HCT116 (cell line): ENCODE measurements around the gene PBLD.

Experiments used
- CBX3 ChIP-seq: IDR thresholded peaks from 2 replicates; pipeline ENCODE4 v1.6.1; 2012; ENCODE audit warnings: low read depth
- POLR2A ChIP-seq: IDR thresholded peaks from 2 replicates; pipeline ENCODE4 v1.7.0; 2011; ENCODE audit warnings: borderline replicate concordance; ENCODE audit not compliant: insufficient read depth, insufficient read length; ENCODE audit errors: extremely low read depth
- POLR2AphosphoS5 ChIP-seq: IDR thresholded peaks from 2 replicates; pipeline ENCODE4 v1.6.1; 2011; ENCODE audit warnings: mild to moderate bottlenecking, low read depth, low read length, moderate library complexity
- TF ChIP-seq, protein P1 (sequence below), 3 experiments: fragments of 200-600 bp in 1 of 3; sonication (generic) in 1 of 3; IDR thresholded peaks in 2 of 3; conservative IDR thresholded peaks in 1 of 3; 2 replicates each; pipeline ENCODE4 v1.5.1; 2012 to 2017; ENCODE audit warnings: low read depth in 2 of 3, low read length in 2 of 3, antibody characterized with exemption in 1 of 3, borderline replicate concordance in 1 of 3, control low read depth in 1 of 3, mild to moderate bottlenecking in 1 of 3, mixed read lengths in 1 of 3, mixed run types in 1 of 3, moderate library complexity in 1 of 3; ENCODE audit not compliant: insufficient read depth in 1 of 3

DNA sequence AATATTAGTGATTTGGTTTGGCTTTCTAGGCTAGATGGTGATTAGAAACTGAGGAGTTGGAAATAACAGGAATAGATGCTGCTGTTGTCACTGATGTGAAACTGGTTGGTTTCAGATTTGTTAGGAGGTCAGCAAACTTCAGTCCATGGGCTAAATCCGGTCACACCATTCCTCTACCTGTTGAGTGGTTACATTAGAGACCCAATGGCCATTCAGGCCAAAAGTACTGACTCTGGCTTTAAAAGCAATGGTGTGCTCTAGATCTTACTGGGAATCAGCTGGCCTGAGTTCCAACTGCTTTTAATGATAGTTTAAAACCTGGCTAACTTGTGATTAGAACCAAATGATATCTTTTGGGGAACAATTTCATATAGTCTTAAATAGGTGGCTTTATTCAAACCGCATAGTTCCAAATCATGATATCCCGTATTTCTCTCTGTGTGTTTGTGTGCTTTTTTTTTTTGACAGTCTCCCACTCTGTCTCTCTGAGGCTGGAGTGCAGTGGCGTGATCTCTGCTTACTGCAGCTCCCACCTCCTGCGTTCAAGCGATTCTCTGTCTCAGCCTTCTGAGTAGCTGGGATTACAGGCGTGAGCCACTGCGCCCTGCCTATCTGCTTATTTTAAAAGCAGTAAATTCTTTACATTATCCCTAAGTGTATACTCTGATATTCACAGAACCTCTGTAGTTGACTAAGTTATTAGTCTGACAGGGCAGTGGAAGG lies 7.8 kb upstream of the PBLD start:
- TF ChIP-seq CBX3 (no peak), POLR2AphosphoS5 (peak; percentile 36; the same call in 1 of the 2 replicates), POLR2A (no peak)
- TF ChIP-seq, protein P1, sequence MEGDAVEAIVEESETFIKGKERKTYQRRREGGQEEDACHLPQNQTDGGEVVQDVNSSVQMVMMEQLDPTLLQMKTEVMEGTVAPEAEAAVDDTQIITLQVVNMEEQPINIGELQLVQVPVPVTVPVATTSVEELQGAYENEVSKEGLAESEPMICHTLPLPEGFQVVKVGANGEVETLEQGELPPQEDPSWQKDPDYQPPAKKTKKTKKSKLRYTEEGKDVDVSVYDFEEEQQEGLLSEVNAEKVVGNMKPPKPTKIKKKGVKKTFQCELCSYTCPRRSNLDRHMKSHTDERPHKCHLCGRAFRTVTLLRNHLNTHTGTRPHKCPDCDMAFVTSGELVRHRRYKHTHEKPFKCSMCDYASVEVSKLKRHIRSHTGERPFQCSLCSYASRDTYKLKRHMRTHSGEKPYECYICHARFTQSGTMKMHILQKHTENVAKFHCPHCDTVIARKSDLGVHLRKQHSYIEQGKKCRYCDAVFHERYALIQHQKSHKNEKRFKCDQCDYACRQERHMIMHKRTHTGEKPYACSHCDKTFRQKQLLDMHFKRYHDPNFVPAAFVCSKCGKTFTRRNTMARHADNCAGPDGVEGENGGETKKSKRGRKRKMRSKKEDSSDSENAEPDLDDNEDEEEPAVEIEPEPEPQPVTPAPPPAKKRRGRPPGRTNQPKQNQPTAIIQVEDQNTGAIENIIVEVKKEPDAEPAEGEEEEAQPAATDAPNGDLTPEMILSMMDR (IDR thresholded peaks at IDR 0.05 in 2 of 3, conservative IDR thresholded peaks at IDR 0.05 in 1 of 3; ENCODE audit: borderline replicate concordance in 1 of 3, insufficient read depth in 1 of 3, low read depth in 2 of 3, low read length in 2 of 3), result no peak
